AG20443 (cell line): Measurements from ENCODE around the gene RMND5B.

ENCODE experiments used
- DNase-seq: peaks from one replicate; pipeline ENCODE4 v3.0.0; 2012; ENCODE audit warnings: low spot score, mixed read lengths

Gene RMND5B

DNA sequence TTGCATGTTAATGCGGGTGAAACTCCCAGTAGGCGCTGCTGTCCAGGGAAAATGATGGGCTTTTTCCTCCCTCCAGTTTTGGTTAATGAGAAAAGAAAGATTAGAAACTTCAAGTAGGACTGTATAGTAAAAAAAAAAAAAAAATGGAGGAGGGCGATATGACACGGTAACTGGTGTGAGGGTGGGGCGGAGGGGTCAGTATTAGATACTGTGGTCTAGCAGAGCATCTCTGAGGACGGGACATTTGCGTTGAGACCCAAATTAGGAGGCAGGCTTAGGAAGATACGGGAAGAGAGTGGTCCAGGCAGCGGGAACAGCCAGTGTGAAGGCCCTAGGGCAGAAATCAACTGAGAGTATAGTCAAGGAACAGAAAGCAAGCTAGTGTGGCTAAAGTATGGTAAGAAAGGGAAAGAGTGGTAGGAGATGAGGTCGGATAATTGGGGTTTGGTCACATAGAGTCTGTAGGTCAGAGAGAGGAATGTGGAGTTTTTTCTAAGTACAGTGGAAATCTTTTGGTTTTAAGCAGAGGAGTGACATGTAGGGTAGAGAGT is 707 bp downstream of the RMND5B start:
- DNase-seq: no peak

DNA sequence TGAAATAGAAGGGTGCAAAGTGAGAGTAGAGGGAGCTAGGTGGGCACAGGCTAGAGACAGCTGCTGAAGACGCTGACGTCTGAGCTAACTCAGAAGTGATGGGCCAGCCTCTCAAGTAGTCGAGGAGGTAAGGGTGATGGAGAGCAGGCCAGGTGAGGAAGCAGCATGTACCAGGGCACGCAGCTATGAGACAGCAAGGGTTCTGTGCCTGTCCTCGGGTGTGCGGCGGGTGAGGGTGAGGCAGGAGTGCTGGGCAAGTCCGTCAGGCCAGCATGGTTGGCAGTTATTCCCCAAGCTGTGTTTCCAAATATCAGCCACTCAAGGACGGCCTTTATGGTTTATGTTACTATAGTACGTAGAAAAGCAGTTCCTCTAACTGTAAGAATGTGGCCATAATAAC is 6.2 kb downstream of the RMND5B start:
- no peak for DNase-seq

DNA sequence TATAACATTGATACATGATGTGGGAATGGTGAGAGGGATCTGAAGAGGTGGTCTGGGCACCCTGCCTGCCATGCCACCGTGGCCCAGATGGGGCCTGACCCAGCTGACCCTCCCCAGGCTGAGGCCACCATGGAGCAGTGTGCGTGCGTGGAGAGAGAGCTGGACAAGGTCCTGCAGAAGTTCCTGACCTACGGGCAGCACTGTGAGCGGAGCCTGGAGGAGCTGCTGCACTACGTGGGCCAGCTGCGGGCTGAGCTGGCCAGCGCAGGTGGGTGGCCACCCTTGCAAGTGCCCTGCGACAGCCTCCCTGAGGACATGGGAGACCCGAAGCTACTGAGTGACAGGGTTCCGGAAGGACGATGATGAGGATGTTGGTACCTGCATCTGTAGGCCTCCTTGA is 7.2 kb downstream of the RMND5B start:
- DNase-seq: no peak

DNA sequence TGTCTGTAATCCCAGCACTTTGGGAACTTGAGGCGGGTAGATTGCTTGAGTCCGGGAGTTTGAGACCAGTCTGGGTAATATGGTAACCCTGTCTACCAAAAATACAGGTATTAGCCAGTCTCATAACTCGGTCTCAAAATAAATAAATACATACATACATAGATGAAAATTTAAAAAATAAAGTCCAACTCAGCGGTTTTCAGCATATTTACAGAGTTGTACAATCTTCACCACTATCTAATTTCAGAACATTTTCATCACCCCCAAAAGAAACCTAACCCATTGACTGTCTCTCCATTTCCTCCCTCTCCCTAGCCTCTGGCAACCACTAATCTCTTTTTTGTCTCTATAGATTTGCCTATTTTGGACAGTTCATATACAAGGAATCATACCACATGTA is 10.7 kb downstream of the RMND5B start:
- no peak for DNase-seq

DNA sequence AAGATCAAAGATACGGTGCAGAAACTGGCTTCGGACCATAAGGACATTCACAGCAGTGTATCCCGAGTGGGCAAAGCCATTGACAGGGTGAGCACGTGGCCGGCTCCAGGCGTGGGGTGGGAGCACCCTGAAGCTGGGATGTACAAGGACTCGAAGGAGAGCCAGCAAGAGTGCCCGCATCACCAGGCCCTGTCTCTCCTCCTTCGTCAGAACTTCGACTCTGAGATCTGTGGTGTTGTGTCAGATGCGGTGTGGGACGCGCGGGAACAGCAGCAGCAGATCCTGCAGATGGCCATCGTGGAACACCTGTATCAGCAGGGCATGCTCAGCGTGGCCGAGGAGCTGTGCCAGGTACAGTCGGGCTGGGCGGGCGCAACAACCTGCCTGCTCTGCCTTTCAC is 11.8 kb downstream of the RMND5B start:
- no peak for DNase-seq

DNA sequence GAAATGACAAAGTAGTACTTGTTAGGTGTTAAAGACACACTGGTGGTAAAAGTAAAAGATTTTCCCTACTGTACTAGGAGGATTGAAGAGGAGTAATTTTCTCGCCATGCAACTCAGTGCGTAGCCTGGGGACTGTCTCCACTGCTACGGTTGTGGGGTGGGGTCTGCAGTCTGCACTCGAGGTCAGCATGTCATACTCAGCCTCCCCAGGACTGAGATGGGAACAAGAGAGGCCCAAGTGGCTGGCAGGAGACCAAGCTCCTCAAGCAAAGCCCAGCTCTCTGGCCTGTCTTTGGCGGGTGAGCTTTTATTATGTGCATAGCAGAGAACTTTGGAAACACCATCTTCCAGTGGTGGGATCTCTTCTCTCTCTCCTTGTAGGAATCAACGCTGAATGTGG is 12.4 kb downstream of the RMND5B start:
- no peak for DNase-seq

DNA sequence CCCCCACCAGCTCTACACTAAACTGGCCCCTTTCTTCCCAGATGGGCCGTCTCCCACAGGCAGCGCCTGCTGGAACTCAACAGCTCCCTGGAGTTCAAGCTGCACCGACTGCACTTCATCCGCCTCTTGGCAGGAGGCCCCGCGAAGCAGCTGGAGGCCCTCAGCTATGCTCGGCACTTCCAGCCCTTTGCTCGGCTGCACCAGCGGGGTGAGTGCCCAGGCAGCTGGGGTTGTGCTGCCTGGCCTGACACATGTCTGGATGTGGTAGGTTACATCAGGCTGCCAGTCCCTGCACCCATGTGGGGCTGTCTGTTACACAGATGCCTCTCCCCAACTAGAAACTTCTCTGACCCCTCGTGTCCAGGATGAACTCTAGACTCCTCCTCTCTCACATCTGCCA is 13.1 kb downstream of the RMND5B start:
- DNase-seq: no peak

DNA sequence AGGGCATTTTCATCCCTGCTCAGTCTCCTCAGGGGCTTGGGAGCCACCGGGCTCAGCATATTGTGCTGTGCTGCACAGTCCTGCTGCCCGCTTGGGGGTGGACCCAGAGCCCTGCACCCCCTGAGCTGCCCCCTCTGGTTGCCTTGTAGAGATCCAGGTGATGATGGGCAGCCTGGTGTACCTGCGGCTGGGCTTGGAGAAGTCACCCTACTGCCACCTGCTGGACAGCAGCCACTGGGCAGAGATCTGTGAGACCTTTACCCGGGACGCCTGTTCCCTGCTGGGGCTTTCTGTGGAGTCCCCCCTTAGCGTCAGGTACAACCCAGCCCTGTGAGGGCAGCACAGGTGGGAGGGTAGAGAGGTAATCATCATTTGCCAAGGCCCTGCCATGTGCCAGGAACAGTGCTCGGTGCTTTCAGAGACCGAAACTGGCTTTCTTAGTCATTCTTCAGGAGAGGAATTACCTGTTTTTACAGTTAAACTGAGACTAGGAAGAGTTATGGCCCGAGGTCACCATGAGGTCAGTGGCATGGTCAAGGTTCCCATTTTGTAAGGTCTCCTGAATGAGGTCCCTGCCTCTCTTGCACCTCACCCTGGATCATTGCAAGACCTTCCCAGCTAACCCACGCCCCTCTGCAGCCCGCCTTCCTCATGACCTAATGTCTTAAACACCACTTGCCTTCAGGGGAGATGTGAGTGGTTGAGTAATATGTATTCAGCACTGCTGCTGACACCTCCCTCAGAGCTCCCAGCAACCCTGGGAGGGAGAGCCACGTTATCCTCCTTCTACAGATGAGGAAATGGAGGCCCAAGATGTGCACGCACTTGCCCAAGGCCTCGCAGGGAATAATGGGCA is 15.4 kb downstream of the RMND5B start:
- peak; percentile 56 for DNase-seq

DNA sequence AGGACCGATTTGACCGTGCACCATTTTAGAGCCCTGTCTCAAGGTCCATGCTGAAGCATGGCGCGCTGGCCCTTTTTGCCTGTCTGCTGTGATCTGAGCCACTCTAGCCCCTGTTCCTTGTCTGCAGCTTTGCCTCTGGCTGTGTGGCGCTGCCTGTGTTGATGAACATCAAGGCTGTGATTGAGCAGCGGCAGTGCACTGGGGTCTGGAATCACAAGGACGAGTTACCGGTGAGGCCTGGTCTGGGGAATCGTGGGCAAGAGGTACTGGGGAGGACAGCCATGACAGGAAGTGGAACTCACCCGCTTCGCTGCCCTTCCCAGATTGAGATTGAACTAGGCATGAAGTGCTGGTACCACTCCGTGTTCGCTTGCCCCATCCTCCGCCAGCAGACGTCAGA is 16.6 kb downstream of the RMND5B start:
- no peak for DNase-seq

DNA sequence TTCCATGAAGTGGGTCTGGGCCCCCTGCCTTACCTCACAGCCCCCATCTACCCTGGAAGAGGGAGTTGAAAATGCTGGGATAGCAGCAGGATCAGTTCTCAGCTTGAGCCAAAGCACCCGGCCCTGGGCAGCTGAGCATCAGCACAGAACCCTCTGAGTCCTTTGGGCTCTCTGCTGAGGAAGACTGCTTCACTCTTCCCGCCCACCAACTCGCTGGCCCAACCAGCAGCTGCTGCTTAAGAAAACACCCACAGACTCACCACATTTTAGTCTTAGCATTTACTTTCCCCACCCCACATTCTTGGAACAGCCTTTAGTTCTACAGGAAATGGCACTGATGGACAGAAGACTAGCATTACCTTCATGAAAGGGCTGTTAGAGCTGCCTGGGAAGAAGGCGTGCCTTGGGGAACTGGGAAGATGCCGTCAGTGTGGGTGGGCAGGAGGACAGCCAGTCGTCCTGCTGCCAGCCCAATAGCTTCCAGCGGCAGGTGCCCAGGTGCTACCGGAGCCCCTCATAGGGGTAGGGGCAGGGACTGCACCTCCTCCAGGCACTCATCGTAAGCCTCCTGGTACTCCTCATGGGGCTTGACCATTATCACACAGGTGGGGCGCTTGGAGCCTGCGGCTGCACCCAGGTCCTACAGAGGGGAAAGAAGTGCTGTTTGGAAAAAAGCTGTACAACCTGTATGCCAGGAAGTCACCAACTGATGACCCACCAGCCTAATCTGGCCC is 18.6 kb downstream of the RMND5B start:
- no peak for DNase-seq

DNA sequence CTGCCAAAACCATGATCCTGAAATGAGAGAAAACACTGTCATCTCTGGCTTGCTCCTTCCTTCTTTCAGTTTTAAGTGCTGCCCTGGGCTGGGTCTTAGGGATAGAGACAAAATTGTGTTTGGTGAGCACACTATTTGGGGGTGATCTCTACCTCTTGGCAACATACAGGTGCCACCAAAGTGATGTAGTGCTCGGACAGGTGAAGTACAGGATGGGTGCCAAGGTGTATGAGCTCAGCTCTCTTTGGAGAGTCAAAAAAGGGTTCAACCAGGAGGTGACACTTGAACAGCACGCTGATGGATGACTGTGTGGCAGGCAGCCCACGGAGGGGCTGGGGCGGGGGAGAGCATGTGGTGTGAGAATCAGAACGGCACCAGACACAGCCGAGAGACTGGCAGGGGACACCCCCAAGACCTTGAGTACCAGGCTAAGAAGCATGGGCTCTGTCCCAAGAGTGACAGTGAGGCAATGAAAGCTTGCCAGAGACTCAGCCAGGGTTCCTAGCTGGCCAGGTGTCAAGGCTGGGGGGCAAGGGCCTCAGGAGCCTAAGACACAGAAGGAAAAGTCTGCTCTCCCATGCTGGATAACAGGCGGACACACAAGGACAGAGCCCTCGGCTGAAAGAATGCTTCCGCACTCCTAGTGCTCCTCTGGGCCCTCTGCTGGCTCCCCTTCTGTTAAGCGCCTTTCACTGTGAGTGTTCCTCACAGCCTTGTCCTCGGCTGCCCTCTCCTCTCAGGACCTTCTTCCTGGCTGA is 20.3 kb downstream of the RMND5B start:
- DNase-seq: no peak

DNA sequence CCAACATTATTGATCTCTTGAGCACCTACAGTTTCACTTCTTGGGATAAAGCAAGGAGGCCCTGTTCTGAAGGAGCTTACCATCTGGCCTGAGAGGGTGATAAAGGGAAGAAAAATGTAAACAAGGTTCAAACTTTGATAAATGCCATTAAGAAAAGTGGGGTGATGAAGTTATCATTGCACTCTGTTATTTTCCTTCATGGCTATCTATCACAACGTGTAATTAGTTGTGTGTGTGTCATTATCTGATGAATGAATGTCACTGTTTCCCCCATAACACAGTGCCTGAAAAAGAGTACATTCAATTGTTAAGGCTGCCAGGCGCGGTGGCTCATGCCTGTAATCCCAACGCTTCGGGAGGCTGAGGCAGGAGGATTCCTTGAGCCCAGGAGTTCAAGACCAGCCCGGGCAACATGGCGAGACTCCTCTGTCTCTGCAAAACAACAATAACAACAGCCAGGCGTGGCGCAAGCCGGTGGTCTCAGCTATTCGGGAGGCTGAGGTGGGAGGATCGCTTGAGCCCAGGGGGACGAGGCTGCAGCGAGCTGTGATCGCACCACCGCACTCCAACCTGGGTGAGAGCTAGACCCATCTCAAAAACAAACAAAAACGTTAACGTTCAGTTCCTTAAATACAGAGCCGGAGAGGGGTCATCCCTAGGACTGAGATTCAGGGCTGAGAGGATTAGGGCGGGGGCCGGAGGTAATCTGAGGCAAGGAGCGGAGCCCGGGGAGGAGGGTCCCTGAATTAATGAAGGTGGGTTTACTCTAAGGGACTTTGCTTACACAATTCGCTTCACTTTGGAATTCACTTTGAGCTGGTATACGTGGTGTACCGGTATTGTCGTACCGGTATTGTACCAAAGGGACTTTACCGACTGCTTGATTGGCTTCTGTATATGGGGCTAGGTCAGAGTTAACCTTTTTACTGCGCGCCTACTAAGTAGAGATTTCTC is 22.0 kb downstream of the RMND5B start:
- DNase-seq: no peak

DNA sequence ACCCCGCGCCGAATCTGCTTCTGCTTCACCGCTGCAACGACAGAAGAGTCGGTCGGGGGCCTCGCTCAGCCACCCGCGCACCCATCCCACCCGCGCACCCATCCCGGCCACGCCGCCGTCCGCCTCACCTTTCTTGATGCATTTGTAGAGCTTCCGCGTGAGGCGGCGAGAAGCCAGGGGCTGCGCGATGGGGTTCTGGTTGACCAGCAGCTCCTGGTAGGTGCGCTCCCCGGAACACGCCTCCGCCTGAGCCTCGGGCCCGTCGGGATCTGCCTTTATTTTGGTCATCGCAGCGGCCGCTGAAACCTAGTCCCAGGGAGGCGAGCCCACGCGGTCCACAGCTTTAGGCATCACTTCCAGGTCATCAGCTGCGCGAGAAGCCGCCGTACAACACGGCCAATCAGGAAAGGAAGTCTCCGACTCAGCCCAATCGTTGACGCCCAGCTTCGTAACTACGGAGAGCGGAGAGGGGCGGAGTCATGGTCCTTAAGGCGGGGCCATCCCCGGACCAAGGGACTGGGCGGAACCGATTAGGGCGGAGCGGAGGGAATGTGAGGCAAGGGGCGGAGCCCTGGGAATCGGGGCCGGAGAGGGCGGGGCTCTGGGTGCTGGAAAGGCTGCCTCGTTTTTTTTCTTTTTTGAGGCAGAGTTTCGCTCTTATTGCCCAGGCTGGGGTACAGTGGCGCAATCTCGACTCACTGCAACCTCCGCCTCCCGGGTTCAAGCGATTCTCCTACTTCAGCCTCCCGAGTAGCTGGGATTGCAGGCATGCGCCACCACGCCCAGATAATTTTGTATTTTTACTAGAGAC is 22.9 kb downstream of the RMND5B start, which contains the start of gene NHP2:
TSS of gene NHP2 (minus strand) at position 356 of the 811 bp plus-strand sequence. CDS start at position 288, 68 bp downstream.
- DNase-seq: peak; percentile 100

DNA sequence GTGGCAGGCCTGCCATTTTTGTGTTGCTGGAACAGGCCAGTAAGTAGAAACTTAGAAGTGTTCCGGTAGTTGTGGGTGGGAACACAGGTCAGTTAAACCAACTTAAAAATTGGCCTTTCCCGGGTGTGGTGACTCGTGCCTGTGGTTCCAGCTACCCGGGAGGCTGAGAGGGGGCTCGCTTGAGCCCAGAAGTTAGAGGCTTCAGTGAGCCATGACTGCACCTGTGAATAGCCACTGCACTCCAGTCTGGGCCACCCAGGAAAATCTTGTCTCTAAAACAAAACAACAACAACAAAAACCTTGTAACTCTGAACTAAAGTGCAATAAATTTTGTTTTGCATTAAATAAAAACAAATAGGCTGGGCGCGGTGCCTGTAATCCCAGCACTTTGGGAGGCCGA is 24.3 kb downstream of the RMND5B start:
- no peak for DNase-seq

DNA sequence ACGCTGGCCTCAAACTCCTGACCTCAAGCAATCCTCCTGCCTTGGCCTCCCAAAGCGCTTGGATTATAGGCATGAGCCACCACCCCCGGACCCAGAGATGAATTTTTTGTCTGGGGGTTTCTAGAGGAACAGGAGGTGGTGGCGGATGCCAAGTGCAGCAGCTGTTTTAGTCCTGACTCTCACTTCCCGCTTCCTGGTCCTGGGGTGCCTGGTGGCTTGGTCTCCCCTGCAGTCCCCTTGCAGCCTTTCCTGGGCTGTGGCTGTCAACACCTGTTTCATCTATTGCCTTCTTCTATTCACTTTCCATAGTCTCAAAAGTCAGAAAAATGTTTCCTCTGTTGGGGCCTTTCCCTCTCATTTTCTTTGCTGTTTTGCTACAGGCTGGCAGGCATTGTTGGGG is 29.4 kb downstream of the RMND5B start:
- DNase-seq: no peak

DNA sequence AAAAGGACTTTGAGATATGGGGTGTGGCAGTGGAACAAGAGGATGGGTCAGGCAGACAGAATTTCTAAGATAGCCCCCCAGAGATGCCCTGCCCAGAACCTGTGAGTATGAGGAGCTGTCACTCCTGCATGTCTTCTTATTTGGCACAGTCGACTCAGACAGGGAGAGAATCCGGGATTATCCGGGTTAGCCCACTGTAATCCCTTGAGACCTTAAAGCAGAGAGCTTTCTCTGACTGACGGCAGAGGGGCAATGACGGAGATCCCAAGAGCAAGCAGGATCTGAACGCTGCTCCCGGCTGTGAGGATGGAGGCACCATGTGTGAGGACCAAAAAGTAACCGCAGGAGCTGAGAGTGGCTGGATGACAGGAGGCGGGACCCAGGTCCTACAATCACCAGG is 31.7 kb downstream of the RMND5B start:
- no peak for DNase-seq

DNA sequence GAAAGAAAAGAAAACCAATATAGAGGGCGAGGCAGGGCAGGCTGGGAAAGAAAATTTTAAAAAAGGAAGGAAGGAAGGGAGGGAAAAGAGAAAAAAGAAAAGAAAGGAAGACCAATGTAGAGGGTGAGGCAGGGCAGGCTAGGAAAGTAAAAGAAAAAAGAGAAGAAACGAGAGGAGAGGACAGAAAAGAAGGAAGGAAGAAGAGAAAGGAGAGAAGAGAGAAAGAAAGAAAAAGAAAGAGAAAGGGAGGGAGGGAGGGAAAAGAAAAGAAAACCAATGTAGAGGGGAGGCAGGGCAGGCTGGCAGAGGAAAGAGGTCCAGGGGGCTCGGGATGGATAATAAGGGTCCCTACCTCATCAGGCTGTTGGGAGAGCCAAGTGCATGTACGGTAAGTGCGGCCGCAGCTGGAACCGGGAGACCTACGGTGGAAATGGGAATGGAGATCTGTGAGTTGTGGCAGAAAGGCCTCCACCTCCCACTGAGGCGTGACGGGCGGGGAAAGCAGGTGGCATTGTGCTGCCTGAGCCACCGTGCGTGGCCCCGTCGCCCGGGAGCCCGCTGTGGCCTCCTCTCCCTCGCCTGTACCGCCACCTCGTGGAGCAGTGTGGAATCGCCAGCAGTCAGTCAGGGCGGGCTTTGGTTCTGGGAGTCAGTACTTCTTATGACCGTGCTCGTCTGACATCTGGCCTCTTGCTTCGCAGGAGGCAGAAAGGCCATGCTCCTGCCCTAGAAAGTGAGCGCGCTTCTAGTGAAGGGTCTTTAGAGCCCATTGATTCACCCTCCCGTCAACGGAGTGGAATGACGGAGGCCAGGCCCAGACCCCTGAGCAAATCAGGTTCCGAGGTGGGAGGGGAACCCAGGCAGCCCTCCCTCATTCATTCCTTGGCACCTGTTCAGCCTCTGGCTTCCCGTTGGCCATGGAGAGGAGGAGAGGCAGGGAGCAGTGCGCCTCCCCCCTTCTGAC is 33.2 kb downstream of the RMND5B start:
- peak; percentile 94 for DNase-seq

DNA sequence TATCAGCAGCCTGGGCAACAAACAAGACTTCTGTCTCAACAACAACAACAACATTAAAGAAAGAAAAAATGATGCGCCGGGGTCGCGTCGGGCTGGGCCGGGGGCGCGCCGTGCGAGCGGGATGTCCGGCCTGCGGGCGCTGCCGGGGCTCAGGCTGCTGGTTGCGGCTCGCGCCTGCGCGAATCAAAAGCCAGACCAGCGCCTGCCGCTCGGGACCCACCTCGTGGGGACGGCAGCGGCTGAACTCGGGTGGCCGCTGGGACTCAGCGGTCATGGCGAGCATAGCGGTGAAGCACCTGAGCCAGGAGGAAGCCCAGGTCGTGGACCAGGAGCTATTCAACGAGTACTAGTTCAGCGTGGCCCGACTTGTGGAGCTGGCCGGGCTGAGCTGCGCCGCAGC is 34.8 kb downstream of the RMND5B start:
- DNase-seq: no peak

DNA sequence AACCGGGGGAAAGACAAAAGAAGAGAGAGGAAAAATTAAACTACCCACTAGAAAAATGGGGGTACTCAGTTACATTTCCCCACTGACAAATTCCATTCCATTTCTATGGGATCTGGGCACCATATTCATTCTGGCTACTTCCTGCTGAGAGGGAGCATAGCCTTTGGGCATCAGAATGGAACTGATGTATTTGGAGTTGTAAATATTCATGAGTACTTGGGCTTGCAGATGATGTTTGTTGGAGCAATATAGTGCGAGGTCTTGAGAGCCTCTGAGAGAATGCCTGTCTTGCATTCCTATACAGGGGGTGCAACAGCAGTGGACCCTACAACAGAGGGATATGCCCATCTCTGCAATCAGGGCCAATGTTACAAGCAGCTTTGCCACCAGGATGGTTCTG is 39.6 kb downstream of the RMND5B start:
- no peak for DNase-seq
